ENCODE results near the gene CAMK4. TPM values are rescaled to one million over a fixed set of nuclear protein-coding genes. Genes with fewer than 3 reads are reported as not detected.

Gene CAMK4
- total and polyA plus RNA-seq, 2 of the 8 experiments (the other 6 are each of a cell fraction or from before 2014, with no cell fraction given): 1.8 to 8.3 TPM

- TF ChIP-seq CHD7 (IDR thresholded peaks at IDR 0.05; ENCODE audit: insufficient replicate concordance, low read length): no peak
- no peak for TF ChIP-seq YY1 (IDR thresholded peaks at IDR 0.05; ENCODE audit: low read depth, low read length)
- no peak for TF ChIP-seq CHD2 (IDR thresholded peaks at IDR 0.05; ENCODE audit: low read length)
- TF ChIP-seq EZH2 (IDR thresholded peaks at IDR 0.05; ENCODE audit: low read depth, low read length, severe bottlenecking): no peak
- no peak for TF ChIP-seq POLR2AphosphoS5 (IDR thresholded peaks at IDR 0.05; ENCODE audit: low read depth, low read length)
- TF ChIP-seq PHF8 (conservative IDR thresholded peaks at IDR 0.05; ENCODE audit: low read depth, low read length): no peak
Measured at GRCh38 chr5:111486055-111486454, 261.9 kb downstream of the CAMK4 start (continued).

Measured in H1 (cell line).